GM21515 (cell line): ENCODE data around the gene C1orf21.

Source experiments
- ATAC-seq: cut with Tn5 transposase; IDR thresholded peaks from one replicate; pipeline ENCODE4 v1.9.1; 2021; ENCODE audit not compliant: unreplicated experiment

Gene C1orf21

GRCh38 chr1:184552446-184552845 lies 165.6 kb downstream of the C1orf21 start:
- no peak for ATAC-seq

DNA sequence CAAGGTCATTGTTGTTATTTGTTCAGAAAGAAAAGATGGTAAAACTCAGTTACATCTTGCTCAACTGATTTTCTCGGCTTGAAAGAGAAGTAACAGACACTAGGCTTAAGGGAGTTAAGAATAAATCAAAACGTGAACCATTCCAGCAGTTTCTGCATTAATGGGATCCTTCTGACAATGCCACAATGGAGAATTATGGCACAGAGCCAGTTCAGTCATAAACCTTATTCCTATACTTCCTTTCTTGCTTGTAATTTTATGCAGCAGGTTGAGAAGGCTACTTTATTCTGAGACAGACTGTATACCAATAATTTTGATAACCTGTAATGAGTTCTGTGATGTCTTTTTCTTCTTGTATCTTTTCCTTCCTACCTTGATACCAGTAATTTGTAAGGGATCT lies 167.0 kb downstream of the C1orf21 start:
- no peak for ATAC-seq

GRCh38 chr1:184555665-184556641 lies 169.1 kb downstream of the C1orf21 start:
- ATAC-seq = no peak

GRCh38 chr1:184556665-184557064 lies 169.8 kb downstream of the C1orf21 start:
- no peak for ATAC-seq

DNA sequence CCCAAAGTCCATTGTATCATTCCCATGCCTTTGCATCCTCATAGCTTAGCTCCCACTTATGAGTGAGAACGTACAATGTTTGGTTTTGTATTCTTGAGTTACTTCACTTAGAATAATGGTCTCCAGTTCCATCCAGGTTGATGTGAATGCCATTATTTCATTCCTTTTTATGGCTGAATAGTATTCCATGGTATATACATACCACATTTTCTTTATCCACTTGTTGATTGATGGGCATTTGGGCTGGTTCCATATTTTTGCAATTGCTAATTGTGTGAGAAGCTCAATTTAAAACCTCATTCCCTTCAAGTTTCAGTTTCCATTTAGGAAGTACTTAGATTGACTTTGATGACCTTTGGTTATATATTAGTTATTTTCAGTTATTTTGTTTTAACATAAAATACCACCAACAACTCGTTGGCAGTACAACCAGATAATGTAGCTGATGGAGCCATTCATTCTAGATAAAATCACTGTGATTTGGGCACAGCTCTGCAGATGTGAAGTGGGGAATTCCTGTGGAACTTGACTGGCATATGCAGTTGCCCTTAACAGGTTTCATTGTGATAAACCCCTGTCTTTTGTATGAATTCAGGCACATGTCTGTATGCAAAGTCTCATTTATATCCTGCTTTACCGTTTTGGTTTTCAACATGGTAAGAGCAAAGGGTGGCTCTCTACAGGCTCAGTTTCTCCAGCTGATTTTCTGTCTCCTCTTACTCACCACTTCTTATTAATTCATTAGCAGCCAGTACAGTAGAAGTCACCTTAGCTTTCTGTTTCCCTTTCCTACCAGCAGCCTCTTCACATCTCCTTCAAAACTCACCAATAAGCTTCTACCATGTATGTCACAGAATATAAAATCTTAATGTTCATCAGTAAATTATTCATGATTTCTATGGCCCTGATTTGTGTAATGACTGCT lies 170.9 kb downstream of the C1orf21 start:
- ATAC-seq = no peak

DNA sequence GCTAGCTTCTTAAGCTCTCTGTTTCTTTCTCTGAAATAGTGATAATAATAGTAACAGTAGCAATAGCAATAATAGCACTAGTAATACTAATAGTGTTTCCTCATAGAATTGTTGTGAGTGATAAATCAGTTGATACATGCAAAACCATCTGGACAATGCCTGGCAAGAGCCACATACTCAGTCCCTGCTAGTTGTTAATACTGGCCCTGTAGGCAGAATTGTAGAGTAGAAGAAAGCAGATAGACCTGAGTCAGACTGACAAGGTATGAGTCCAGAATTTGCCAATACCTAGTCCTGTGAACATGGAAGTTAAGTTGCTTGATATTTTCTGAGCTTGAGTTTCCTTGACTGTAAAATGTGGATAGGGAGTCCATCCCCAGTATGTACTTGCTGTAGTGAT lies 171.9 kb downstream of the C1orf21 start:
- ATAC-seq = no peak

DNA sequence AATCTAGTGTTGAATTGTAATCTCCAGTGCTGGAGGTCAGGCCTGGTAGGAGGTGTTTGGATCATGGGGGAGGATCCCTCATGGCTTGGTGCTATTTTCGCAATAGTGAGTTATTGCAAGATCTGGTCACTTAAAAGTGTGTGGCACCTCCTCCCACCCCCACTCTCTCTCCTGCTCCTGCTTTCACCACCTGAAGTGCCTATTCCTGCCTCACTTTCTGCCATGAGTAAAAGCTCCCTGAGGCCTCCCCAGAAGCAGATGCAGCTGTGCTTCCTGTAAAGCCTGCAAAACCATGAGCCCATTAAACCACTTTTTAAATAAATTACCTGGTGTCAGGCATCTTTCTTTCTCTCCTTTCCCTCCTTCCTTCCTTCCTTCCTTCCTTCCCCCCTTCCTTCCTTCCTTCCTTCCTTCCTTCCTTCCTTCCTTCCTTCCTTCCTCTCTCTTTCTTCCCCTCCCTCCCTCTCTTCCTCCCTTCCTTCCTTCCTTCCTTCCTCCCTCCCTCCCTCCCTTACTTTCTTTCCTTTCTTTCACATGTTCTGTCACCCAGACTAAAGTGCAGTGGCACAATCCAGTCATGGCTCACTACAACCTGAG lies 172.4 kb downstream of the C1orf21 start:
- ATAC-seq = no peak

GRCh38 chr1:184562806-184563205 lies 176.0 kb downstream of the C1orf21 start:
- no peak for ATAC-seq

DNA sequence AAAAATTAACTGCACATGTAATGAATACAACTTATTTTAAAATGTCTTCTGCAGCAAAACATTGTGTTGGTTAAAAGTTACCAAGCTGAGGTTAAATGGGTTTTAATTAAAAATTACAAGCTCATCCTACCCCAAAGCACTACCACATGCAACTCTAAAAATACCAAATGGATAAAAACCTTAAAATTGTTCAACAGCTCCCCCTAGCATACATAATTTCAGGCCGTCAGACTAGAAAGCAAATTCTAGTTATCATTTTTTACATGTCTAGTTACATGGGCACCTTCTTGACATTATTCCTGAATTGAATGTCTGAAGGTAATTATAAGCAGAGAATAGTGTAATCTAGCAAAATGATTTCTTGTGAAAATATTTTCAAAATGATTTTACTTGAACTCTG lies 176.5 kb downstream of the C1orf21 start:
- no peak for ATAC-seq

GRCh38 chr1:184567009-184567408 lies 180.2 kb downstream of the C1orf21 start:
- ATAC-seq = no peak

- no peak for ATAC-seq
Observed at GRCh38 chr1:184567637-184568036, 180.8 kb downstream of the C1orf21 start.

DNA sequence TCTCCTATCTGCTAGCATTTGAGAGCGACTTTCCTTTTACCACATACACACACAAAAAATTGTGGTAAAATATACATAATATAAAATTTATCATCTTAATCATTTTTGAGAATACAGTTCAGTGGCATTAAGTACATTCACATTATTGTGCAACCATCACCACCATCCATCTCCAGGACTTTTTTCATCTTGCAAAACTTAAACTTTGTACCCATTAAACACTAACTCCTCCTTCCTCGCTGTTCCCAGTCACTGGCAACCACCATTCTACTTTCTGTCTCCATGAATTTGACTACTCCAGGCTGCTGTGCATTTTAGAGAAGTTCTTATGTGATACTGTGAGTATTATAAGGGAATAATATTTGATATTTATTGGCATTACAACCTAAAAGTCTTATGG lies 181.3 kb downstream of the C1orf21 start:
- no peak for ATAC-seq

DNA sequence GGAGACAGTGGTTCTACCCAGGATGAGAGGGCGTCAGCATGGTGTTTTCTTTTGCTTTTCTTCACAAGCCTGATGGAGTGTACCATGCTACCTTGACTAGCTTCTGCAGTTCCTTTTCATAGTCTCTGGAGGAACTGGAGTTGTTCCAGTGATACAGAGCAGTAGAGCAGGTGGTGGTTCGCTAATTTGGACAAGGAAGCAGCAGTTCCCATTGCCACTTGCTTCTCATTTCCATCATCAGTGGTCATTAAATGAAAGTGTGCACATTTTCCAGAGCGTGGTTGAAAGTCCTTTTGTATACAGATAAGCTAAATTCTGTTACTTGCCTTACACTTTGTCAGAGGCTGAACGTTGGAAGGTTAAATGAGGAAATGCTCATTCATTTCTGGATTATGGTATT lies 182.3 kb downstream of the C1orf21 start:
- ATAC-seq = no peak

DNA sequence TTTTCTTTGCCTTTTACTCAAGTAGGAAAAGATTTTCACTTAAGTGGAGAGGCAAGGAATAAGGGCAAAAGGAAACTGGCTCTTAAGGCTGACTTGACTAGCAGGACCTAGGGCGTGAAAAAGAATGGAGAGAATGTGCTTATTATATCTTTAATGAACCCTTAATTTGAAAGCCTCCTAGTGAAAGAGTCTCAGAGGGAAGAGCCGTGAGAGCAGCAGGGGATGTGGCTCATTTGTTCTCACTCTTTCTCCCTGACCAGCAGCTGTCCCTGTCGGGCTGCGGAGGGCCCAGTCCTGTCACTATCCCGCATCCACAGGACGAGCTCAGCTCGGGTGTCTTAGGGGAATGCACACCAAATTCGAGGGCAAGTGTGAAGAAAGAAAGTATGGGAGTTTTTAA lies 187.8 kb downstream of the C1orf21 start:
- no peak for ATAC-seq

DNA sequence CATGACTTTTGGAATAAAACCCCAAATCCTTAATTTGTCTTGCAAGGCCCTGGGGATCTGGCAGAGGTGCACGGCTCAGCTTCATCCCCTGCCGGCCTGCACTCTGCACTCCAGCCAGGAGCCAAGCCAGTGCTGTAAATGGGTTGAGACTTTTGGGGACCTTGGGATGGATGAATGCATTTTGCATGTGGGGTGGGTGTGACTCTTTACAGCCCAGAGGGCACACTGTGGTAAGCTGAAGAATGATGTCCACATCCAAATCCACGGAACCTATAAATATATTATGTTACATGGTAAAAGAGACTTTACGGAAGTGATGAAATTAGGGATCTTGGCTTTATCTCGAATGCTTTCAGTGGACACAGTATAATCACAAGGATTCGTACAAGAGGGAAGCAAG lies 190.0 kb downstream of the C1orf21 start:
- ATAC-seq = no peak

GRCh38 chr1:184577319-184577718 lies 190.5 kb downstream of the C1orf21 start:
- no peak for ATAC-seq

- ATAC-seq = no peak
Observed at GRCh38 chr1:184582411-184582810, 195.6 kb downstream of the C1orf21 start.

DNA sequence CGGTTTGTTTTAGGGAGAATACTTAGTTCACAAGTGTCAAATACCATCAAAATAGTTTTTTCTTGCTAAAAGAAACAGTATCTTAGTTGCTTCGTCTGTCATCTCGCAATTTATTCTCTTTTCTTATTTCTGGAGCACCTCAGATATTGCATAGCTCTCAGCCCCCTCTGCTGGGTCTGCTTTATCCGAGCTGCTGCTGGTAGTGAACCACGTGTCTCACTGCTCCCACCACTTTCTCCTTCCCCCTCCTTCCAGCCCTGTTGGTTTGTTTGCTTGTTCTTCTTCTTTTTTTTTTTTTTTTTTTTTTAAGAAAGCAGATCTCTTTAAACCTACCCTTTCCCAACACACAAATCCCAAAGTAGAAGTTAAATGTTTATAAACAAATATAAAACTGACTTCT lies 197.0 kb downstream of the C1orf21 start:
- ATAC-seq = no peak

GRCh38 chr1:184588701-184589100 lies 201.9 kb downstream of the C1orf21 start:
- ATAC-seq = no peak

- ATAC-seq = no peak
Observed at GRCh38 chr1:184590163-184590750, 203.4 kb downstream of the C1orf21 start.

GRCh38 chr1:184593597-184593996 lies 206.8 kb downstream of the C1orf21 start:
- ATAC-seq = no peak
